ENCODE results near the gene LMX1A. TPM values are rescaled to one million over a fixed set of nuclear protein-coding genes. Genes with fewer than 3 reads are reported as not detected.

The LMX1A gene
- total RNA-seq, 1 donor from 2014 or later = 0.32 TPM

GRCh38 chr1:165325460-165326203, 30.9 kb downstream of the LMX1A start:
- no peak for DNase-seq (ENCODE audit: low spot score)

GRCh38 chr1:165324050-165324449, 32.5 kb downstream of the LMX1A start:
- DNase-seq (ENCODE audit: low spot score) = no peak

- no peak for DNase-seq (ENCODE audit: low spot score)
These were observed 38.9 kb downstream of the LMX1A start for GRCh38 chr1:165317612-165318011.

GRCh38 chr1:165316153-165316772, 40.3 kb downstream of the LMX1A start:
- no peak for DNase-seq (ENCODE audit: low spot score)

- no peak for DNase-seq (ENCODE audit: low spot score)
These were observed 41.0 kb downstream of the LMX1A start for GRCh38 chr1:165315481-165315880.

GRCh38 chr1:165313903-165314302, 42.6 kb downstream of the LMX1A start:
- DNase-seq (ENCODE audit: low spot score) = no peak

- DNase-seq (ENCODE audit: low spot score) = no peak
These were observed 43.9 kb downstream of the LMX1A start for GRCh38 chr1:165312591-165312990.

GRCh38 chr1:165306543-165307434, 49.7 kb downstream of the LMX1A start:
- no peak for DNase-seq (ENCODE audit: low spot score)

GRCh38 chr1:165303386-165303785, 53.1 kb downstream of the LMX1A start:
- DNase-seq (ENCODE audit: low spot score) = no peak

GRCh38 chr1:165300400-165300903, 56.1 kb downstream of the LMX1A start:
- no peak for DNase-seq (ENCODE audit: low spot score)

GRCh38 chr1:165298203-165298820, 58.2 kb downstream of the LMX1A start:
- no peak for DNase-seq (ENCODE audit: low spot score)

- DNase-seq (ENCODE audit: low spot score) = no peak
These were observed 60.3 kb downstream of the LMX1A start for GRCh38 chr1:165296205-165296604.

- DNase-seq (ENCODE audit: low spot score) = no peak
These were observed 66.4 kb downstream of the LMX1A start for GRCh38 chr1:165290148-165290547.

- no peak for DNase-seq (ENCODE audit: low spot score)
These were observed 67.0 kb downstream of the LMX1A start for GRCh38 chr1:165289556-165289955.

GRCh38 chr1:165288350-165289120, 68.0 kb downstream of the LMX1A start:
- no peak for DNase-seq (ENCODE audit: low spot score)

- no peak for DNase-seq (ENCODE audit: low spot score)
These were observed 68.7 kb downstream of the LMX1A start for GRCh38 chr1:165287781-165288180.

- DNase-seq (ENCODE audit: low spot score) = no peak
These were observed 69.2 kb downstream of the LMX1A start for GRCh38 chr1:165287329-165287728.

GRCh38 chr1:165284454-165284853, 72.1 kb downstream of the LMX1A start:
- DNase-seq (ENCODE audit: low spot score) = no peak

- no peak for DNase-seq (ENCODE audit: low spot score)
These were observed 75.2 kb downstream of the LMX1A start for GRCh38 chr1:165281207-165281901.

GRCh38 chr1:165279882-165280281, 76.6 kb downstream of the LMX1A start:
- no peak for DNase-seq (ENCODE audit: low spot score)

Measured in mesenteric fat pad (tissue), 1 donor.